ENCODE measurements around the gene KCNH1. TPM values are rescaled to one million over a fixed set of nuclear protein-coding genes. Genes with fewer than 3 reads are reported as not detected.

Gene KCNH1
- total and polyA plus RNA-seq, 10 of the 15 experiments (the other 5 are each of a cell fraction or from before 2014, with no cell fraction given): 0.02 to 0.04 (median 0.04) TPM; not detected in 7

GRCh38 chr1:211091867-211092266, 42.1 kb downstream of the KCNH1 start:
- ChIA-PET POLR2A (no interaction called here), SMC1A (ENCODE audit: uncharacterized antibody, unreplicated experiment) (no interaction called here), RAD21 (ENCODE audit: unreplicated experiment) (no interaction called here), CTCF (no interaction called here)
- intact Hi-C loops (cut with micrococcal nuclease; ENCODE audit: unreplicated experiment): no loop called here
- TF ChIP-seq HDAC2 (IDR thresholded peaks at IDR 0.05): no peak
- FAIRE-seq (no peak), ATAC-seq (no peak), DNase-seq (ENCODE audit: low read depth, low spot score) (no peak)
- H3K27ac ChIP-seq (ENCODE audit: control insufficient read depth, insufficient read depth): no peak overlapping the region
- H3K27me3 ChIP-seq (replicated peaks in 1 of 2; ENCODE audit: control insufficient read depth in 2 of 2, insufficient read depth in 2 of 2, low read length in 1 of 2): no peaks in the 10 kb centered on the region; a peak in 1 of 4 replicates
- H3K36me3 ChIP-seq (ENCODE audit: control insufficient read depth in 2 of 2, insufficient read depth in 2 of 2, low read length in 1 of 2): no peaks in the 10 kb centered on the region
- no peak overlapping the region for H3K4me3 ChIP-seq
- in situ Hi-C loops (cut with MboI): no loop called here
- H3K4me1 ChIP-seq (ENCODE audit: control insufficient read depth, insufficient read depth, low read length): no peaks in the 10 kb centered on the region
- no peaks in the 10 kb centered on the region for H4K20me1 ChIP-seq (ENCODE audit: control insufficient read depth, insufficient read depth)
- no peaks in the 10 kb centered on the region for H3K79me2 ChIP-seq (ENCODE audit: control insufficient read depth, insufficient read depth, low read length)
- H3K9me3 ChIP-seq (replicated peaks; ENCODE audit: control insufficient read depth, insufficient read depth, low read length): no peaks in the 10 kb centered on the region
- no TSS peak for BruUV-seq (replicated peaks)
- H3K9ac ChIP-seq (ENCODE audit: control insufficient read depth, insufficient read depth, low read length): no peak overlapping the region
- H2AFZ ChIP-seq (ENCODE audit: control insufficient read depth, low read depth, low read length): no peak overlapping the region
- 0% methylated on average over 2 of the region's 2 CpGs for WGBS (ENCODE audit: insufficient coverage, insufficient replicate concordance, low lambda C conversion rate, missing lambda C conversion rate)
- no peak overlapping the region for H3K4me2 ChIP-seq (ENCODE audit: control insufficient read depth, insufficient read depth)

- intact Hi-C loops (cut with micrococcal nuclease; ENCODE audit: unreplicated experiment) (no loop called here), in situ Hi-C loops (cut with MboI) (no loop called here)
- TF ChIP-seq FOXM1 (IDR thresholded peaks at IDR 0.05; ENCODE audit: low read depth, low read length) (no peak), USF2 (IDR thresholded peaks at IDR 0.05; ENCODE audit: borderline replicate concordance, low read depth, low read length) (no peak), REST (IDR thresholded peaks at IDR 0.05; ENCODE audit: low read depth, low read length) (no peak), TBL1XR1 (IDR thresholded peaks at IDR 0.05; ENCODE audit: low read depth, low read length) (no peak), STAT3 (IDR thresholded peaks at IDR 0.05; ENCODE audit: low read depth, low read length) (no peak), STAT1 (conservative IDR thresholded peaks at IDR 0.05) (no peak), ZNF217 (IDR thresholded peaks at IDR 0.05) (no peak), NFXL1 (IDR thresholded peaks at IDR 0.05; ENCODE audit: borderline replicate concordance) (no peak), MTA2 (IDR thresholded peaks at IDR 0.05; ENCODE audit: low read depth) (no peak), CEBPB (IDR thresholded peaks at IDR 0.05; ENCODE audit: borderline replicate concordance in 1 of 2, low read depth in 2 of 2, low read length in 2 of 2) (no peak), NR2C2 (IDR thresholded peaks at IDR 0.05; ENCODE audit: borderline replicate concordance, control insufficient read depth, insufficient read length, low read depth) (no peak), FOS (IDR thresholded peaks at IDR 0.05; ENCODE audit: borderline replicate concordance, extremely low read depth, insufficient read length) (no peak), HCFC1 (IDR thresholded peaks at IDR 0.05; ENCODE audit: low read length) (no peak), CBX3 (IDR thresholded peaks at IDR 0.05; ENCODE audit: borderline replicate concordance, low read depth) (no peak)
- no peaks in the 10 kb centered on the region; a peak in 1 of 4 replicates for H3K27me3 ChIP-seq (replicated peaks in 1 of 2; ENCODE audit: control insufficient read depth in 2 of 2, insufficient read depth in 2 of 2, low read length in 1 of 2)
- SMC1A ChIA-PET (ENCODE audit: uncharacterized antibody, unreplicated experiment): no interaction called here
- no peak overlapping the region for H2AFZ ChIP-seq (ENCODE audit: control insufficient read depth, low read depth, low read length)
- H3K27ac ChIP-seq (ENCODE audit: control insufficient read depth, insufficient read depth): no peak overlapping the region
- no peaks in the 10 kb centered on the region for H3K9me3 ChIP-seq (replicated peaks; ENCODE audit: control insufficient read depth, insufficient read depth, low read length)
- H3K9ac ChIP-seq (ENCODE audit: control insufficient read depth, insufficient read depth, low read length): no peak overlapping the region
- RAD21 ChIA-PET (ENCODE audit: unreplicated experiment): no interaction called here
- ATAC-seq (no peak), FAIRE-seq (no peak), DNase-seq (ENCODE audit: low read depth, low spot score) (no peak)
- POLR2A ChIA-PET: no interaction called here
- H3K79me2 ChIP-seq (ENCODE audit: control insufficient read depth, insufficient read depth, low read length): no peaks in the 10 kb centered on the region
- no peak overlapping the region for H3K4me3 ChIP-seq
- no TSS peak for BruUV-seq (replicated peaks)
- no peaks in the 10 kb centered on the region for H3K4me1 ChIP-seq (ENCODE audit: control insufficient read depth, insufficient read depth, low read length)
- H4K20me1 ChIP-seq (ENCODE audit: control insufficient read depth, insufficient read depth): no peaks in the 10 kb centered on the region
- CTCF ChIA-PET: interaction anchor here (0.5 kb wide), 1 partner anchor 21 kb away, joined by 3 read pairs; no protein-coding TSS in a partner anchor
- 0% methylated on average over 2 of the region's 2 CpGs for WGBS (ENCODE audit: insufficient coverage, insufficient replicate concordance, low lambda C conversion rate, missing lambda C conversion rate)
- no peak overlapping the region for H3K4me2 ChIP-seq (ENCODE audit: control insufficient read depth, insufficient read depth)
- H3K36me3 ChIP-seq (ENCODE audit: control insufficient read depth in 2 of 2, insufficient read depth in 2 of 2, low read length in 1 of 2): no peaks in the 10 kb centered on the region
These were observed 44.4 kb downstream of the KCNH1 start for GRCh38 chr1:211089536-211089935.

Data from GM12878 (cell line).